Neuronal stem cell (in vitro differentiated cells): ENCODE results near the gene MEGF8.

Source experiments
- DNase-seq: peaks from one replicate; pipeline ENCODE4 v3.0.0-alpha.2; 2013; ENCODE audit warnings: low spot score
- H2AFZ ChIP-seq: one replicate; pipeline ENCODE4 v1.6.1; 2013; ENCODE audit warnings: mild to moderate bottlenecking, low read length, inconsistent platforms
- H2AK5ac ChIP-seq: 2 replicates; pipeline ENCODE4 v1.6.1; 2013; ENCODE audit warnings: low read depth, mild to moderate bottlenecking, inconsistent platforms, low read length, moderate library complexity, mixed read lengths
- H2BK120ac ChIP-seq: 2 replicates; pipeline ENCODE4 v1.6.1; 2013; ENCODE audit warnings: low read depth, mild to moderate bottlenecking, inconsistent platforms, low read length, moderate library complexity, mixed read lengths
- H2BK12ac ChIP-seq: one replicate; pipeline ENCODE4 v1.6.1; 2013; ENCODE audit warnings: low read length, inconsistent platforms
- H2BK15ac ChIP-seq: 2 replicates; pipeline ENCODE4 v1.6.1; 2013; ENCODE audit warnings: mild to moderate bottlenecking, low read length, inconsistent platforms, mixed read lengths
- H2BK5ac ChIP-seq: one replicate; pipeline ENCODE4 v1.6.1; 2013; ENCODE audit warnings: inconsistent platforms, mild to moderate bottlenecking, low read length, moderate library complexity
- H3K14ac ChIP-seq: one replicate; pipeline ENCODE4 v1.6.1; 2013; ENCODE audit warnings: low read length, inconsistent platforms
- H3K18ac ChIP-seq: 2 replicates; pipeline ENCODE4 v1.6.1; 2013; ENCODE audit warnings: low read length, inconsistent platforms
- H3K23ac ChIP-seq: 2 replicates; pipeline ENCODE4 v1.6.1; 2013; ENCODE audit warnings: low read depth, mild to moderate bottlenecking, mixed read lengths, low read length, inconsistent platforms; ENCODE audit not compliant: poor library complexity
- H3K27ac ChIP-seq: replicated peaks from 3 replicates; pipeline ENCODE4 v1.5.1; 2013; ENCODE audit warnings: low read length, inconsistent platforms
- H3K27me3 ChIP-seq, 3 experiments: 2 replicates each; pipeline ENCODE4 v1.6.1; 2013; ENCODE audit warnings: low read length in 3 of 3, mild to moderate bottlenecking in 2 of 3, inconsistent platforms in 1 of 3, low read depth in 1 of 3, mixed read lengths in 1 of 3, moderate library complexity in 1 of 3; ENCODE audit not compliant: control insufficient read depth in 3 of 3, insufficient read depth in 3 of 3
- H3K36me3 ChIP-seq, 2 donors: replicated peaks in 1 of 2; 2 replicates each; pipeline ENCODE4 v1.6.1; 2013; ENCODE audit warnings: low read length in 2 of 2; ENCODE audit not compliant: control insufficient read depth in 2 of 2, insufficient read depth in 2 of 2
- H3K4ac ChIP-seq: 2 replicates; pipeline ENCODE4 v1.6.1; 2013; ENCODE audit warnings: inconsistent platforms, mild to moderate bottlenecking, low read length, moderate library complexity
- H3K4me1 ChIP-seq, 2 donors: 1 replicate in 1 of 2; 2 replicates in 1 of 2; pipeline ENCODE4 v1.6.1; 2013; ENCODE audit warnings: low read length in 2 of 2, low read depth in 1 of 2; ENCODE audit not compliant: control insufficient read depth in 2 of 2, insufficient read depth in 1 of 2
- H3K4me2 ChIP-seq: one replicate; pipeline ENCODE4 v1.6.1; 2013; ENCODE audit warnings: mild to moderate bottlenecking, low read length, inconsistent platforms; ENCODE audit not compliant: insufficient read depth, poor library complexity, severe bottlenecking
- H3K4me3 ChIP-seq, 2 donors: 2 replicates each; pipeline ENCODE4 v1.5.1; 2013; ENCODE audit warnings: low read length in 2 of 2, mild to moderate bottlenecking in 2 of 2, inconsistent platforms in 1 of 2, moderate library complexity in 1 of 2
- H3K79me1 ChIP-seq: one replicate; pipeline ENCODE4 v1.6.1; 2013; ENCODE audit warnings: low read depth, mild to moderate bottlenecking, inconsistent platforms, low read length, moderate library complexity
- H3K9ac ChIP-seq: one replicate; pipeline ENCODE4 v1.6.1; 2013; ENCODE audit warnings: mild to moderate bottlenecking, low read depth, low read length, inconsistent platforms; ENCODE audit not compliant: poor library complexity
- H3K9me3 ChIP-seq, 2 donors: replicated peaks in 1 of 2; 2 replicates each; pipeline versions ENCODE3 to v1.6.1; 2013; ENCODE audit warnings: low read length in 2 of 2, mild to moderate bottlenecking in 2 of 2, inconsistent platforms in 1 of 2, low read depth in 1 of 2, mixed read lengths in 1 of 2, moderate library complexity in 1 of 2; ENCODE audit not compliant: control insufficient read depth in 2 of 2, insufficient read depth in 1 of 2
- H4K8ac ChIP-seq: one replicate; pipeline ENCODE4 v1.6.1; 2013; ENCODE audit warnings: low read depth, mild to moderate bottlenecking, inconsistent platforms, low read length, moderate library complexity
- H4K91ac ChIP-seq: one replicate; pipeline ENCODE4 v1.6.1; 2013; ENCODE audit warnings: low read length, low read depth, mild to moderate bottlenecking, inconsistent platforms; ENCODE audit not compliant: poor library complexity
- WGBS, 2 donors: extraction: QIAGEN DNeasy Blood & Tissue Kit; methylation state at CpG; one replicate each; pipeline ENCODE4 v1.1.7; 2013; ENCODE audit warnings: missing lambda C conversion rate in 2 of 2, mixed read lengths in 1 of 2; ENCODE audit not compliant: insufficient read length in 2 of 2, insufficient replicate concordance in 1 of 2; ENCODE audit errors: extremely low coverage in 2 of 2; 5-methylcytosine and 5-hydroxymethylcytosine counted together

The MEGF8 gene

DNA sequence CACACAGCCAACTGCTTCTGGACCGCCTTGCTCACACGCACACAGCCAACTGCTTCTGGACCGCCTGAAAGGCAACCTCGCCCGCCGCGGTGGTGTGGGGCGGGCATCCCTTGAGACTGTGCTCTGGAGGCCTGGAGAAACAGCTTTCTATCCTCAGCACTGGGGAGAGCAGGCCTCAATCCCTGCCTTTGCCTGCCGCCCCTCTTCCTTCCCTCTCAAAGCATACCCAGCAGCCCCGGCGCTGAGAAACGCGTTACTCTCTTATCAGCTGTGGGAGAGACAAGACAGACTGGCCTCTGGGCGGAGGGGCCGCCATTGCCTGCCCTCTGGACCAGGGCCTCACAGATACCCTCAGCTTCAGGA, 98.9 kb downstream of the MEGF8 start:
- WGBS, 2 donors, result no CpG with 5 or more reads among the region's 15 CpGs
- Histone ChIP-seq H3K18ac (peak overlapping the region; percentile 90), H2BK12ac (peak overlapping the region; percentile 53), H4K91ac (peak overlapping the region; percentile 34), H3K79me1 (peaks cover 3% of the 10 kb centered on the region), H3K14ac (peak overlapping the region; percentile 1), H2BK120ac (no peak overlapping the region), H3K4ac (peak overlapping the region; percentile 58), H3K4me2 (no peak overlapping the region), H3K9me3 (peaks cover 0 to 6% of the 10 kb centered on the region in 2 donors), H3K4me1 (peaks cover 15 to 20% of the 10 kb centered on the region in 2 donors), H2BK15ac (peak overlapping the region; percentile 89), H2AFZ (peak overlapping the region; percentile 96), H2BK5ac (no peak overlapping the region), H3K27me3 (peaks cover 0 to 13% (median 0%) of the 10 kb centered on the region in 3 experiments), H4K8ac (no peak overlapping the region), H3K27ac (peak overlapping the region; percentile 86), H3K23ac (peak overlapping the region; percentile 29), H3K4me3 (no peak overlapping the region), H2AK5ac (peak overlapping the region; percentile 97), H3K9ac (no peak overlapping the region), H3K36me3 (peaks cover under 1 to 4% of the 10 kb centered on the region in 2 donors)
- DNase-seq, result no peak

GRCh38 chr19:42424712-42425131, 99.3 kb downstream of the MEGF8 start:
- no peak overlapping the region for H4K8ac ChIP-seq
- H3K4me1 ChIP-seq, result peaks cover 15 to 19% of the 10 kb centered on the region in 2 donors
- H3K4me2 ChIP-seq, result no peak overlapping the region
- H3K9ac ChIP-seq, result no peak overlapping the region
- H3K4me3 ChIP-seq, result no peak overlapping the region
- WGBS, 2 donors, result no CpG with 5 or more reads among the region's 13 CpGs
- DNase-seq, result no peak
- peak overlapping the region; percentile 90 for H3K18ac ChIP-seq
- H3K9me3 ChIP-seq, result peaks cover 0 to 6% of the 10 kb centered on the region in 2 donors
- H3K27me3 ChIP-seq, result peaks cover 0 to 13% (median 0%) of the 10 kb centered on the region in 3 experiments
- H2AK5ac ChIP-seq, result peak overlapping the region; percentile 97
- H3K27ac ChIP-seq, result no peak overlapping the region
- H3K4ac ChIP-seq, result peak overlapping the region; percentile 58
- no peak overlapping the region for H2BK120ac ChIP-seq
- peak overlapping the region; percentile 34 for H4K91ac ChIP-seq
- peak overlapping the region; percentile 93 for H2BK15ac ChIP-seq
- peak overlapping the region; percentile 96 for H2AFZ ChIP-seq
- H2BK5ac ChIP-seq, result no peak overlapping the region
- H3K23ac ChIP-seq, result peak overlapping the region; percentile 29
- H3K14ac ChIP-seq, result no peak overlapping the region
- H2BK12ac ChIP-seq, result peak overlapping the region; percentile 79
- peaks cover 0 to 4% of the 10 kb centered on the region in 2 donors for H3K36me3 ChIP-seq
- H3K79me1 ChIP-seq, result peaks cover 3% of the 10 kb centered on the region

DNA sequence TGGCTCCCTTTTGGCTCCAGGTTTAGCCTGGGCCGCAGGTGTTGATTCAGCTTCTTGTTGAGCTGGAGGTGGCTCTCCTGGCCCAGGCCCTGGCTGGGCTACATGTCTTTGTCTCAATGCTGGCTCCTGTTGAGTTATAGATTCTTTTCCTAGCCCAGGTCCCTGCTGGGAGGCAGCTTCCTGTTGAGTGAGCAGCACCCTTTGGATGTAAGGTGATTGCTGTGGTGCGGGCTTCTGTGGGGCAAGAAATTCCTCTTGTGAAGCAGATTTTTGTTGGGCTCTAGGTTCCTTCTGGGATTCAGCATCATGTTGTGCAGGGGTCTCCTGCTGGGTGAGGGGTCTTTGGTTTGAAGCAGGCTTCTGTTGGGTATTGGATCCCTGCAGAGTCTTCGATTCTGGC, 101.2 kb downstream of the MEGF8 start:
- no peak overlapping the region for H3K4ac ChIP-seq
- H3K4me2 ChIP-seq, result no peak overlapping the region
- no peak overlapping the region for H2AFZ ChIP-seq
- no peaks in the 10 kb centered on the region for H3K36me3 ChIP-seq
- H3K9me3 ChIP-seq, result peaks cover 0 to 6% of the 10 kb centered on the region in 2 donors
- no peak overlapping the region for H3K23ac ChIP-seq
- H2BK12ac ChIP-seq, result no peak overlapping the region
- H3K27ac ChIP-seq, result no peak overlapping the region
- H2AK5ac ChIP-seq, result no peak overlapping the region
- H3K27me3 ChIP-seq, result peaks cover 0 to 13% (median 0%) of the 10 kb centered on the region in 3 experiments
- H3K18ac ChIP-seq, result no peak overlapping the region
- H3K4me1 ChIP-seq, result peaks cover 10 to 17% of the 10 kb centered on the region in 2 donors
- no peak overlapping the region for H2BK120ac ChIP-seq
- H4K8ac ChIP-seq, result no peak overlapping the region
- no peak overlapping the region for H2BK5ac ChIP-seq
- H3K79me1 ChIP-seq, result no peaks in the 10 kb centered on the region
- no peak overlapping the region for H3K14ac ChIP-seq
- H4K91ac ChIP-seq, result no peak overlapping the region
- no peak overlapping the region for H2BK15ac ChIP-seq
- WGBS, 2 donors, result no CpG with 5 or more reads among the region's 3 CpGs
- no peak overlapping the region for H3K9ac ChIP-seq
- DNase-seq, result no peak
- H3K4me3 ChIP-seq, result no peak overlapping the region

GRCh38 chr19:42427313-42427712, 101.9 kb downstream of the MEGF8 start, which contains the start of gene LIPE:
TSS of gene LIPE (minus strand) at chr19:42427388. CDS start at chr19:42427149, 239 bp downstream.
- H3K18ac ChIP-seq, result no peak within 1 kb of the TSS
- WGBS, 2 donors, result no CpG with 5 or more reads among the region's 4 CpGs
- no peak within 1 kb of the TSS for H3K4me3 ChIP-seq
- H3K79me1 ChIP-seq, result no peaks in the 10 kb centered on the region
- no peak within 1 kb of the TSS for H3K14ac ChIP-seq
- peaks cover 0 to 11% (median 0%) of the 10 kb centered on the region in 3 experiments for H3K27me3 ChIP-seq
- peak within 1 kb of the TSS; percentile 8 for H2BK12ac ChIP-seq
- no peak within 1 kb of the TSS for H3K27ac ChIP-seq
- H2AFZ ChIP-seq, result no peak within 1 kb of the TSS
- H2BK120ac ChIP-seq, result no peak within 1 kb of the TSS
- no peak for DNase-seq
- H3K9me3 ChIP-seq, result peaks cover 0 to 6% of the 10 kb centered on the region in 2 donors
- H3K4me2 ChIP-seq, result no peak within 1 kb of the TSS
- no peak within 1 kb of the TSS for H4K91ac ChIP-seq
- H2BK15ac ChIP-seq, result no peak within 1 kb of the TSS
- H3K9ac ChIP-seq, result no peak within 1 kb of the TSS
- no peak within 1 kb of the TSS for H2BK5ac ChIP-seq
- no peak within 1 kb of the TSS for H3K23ac ChIP-seq
- no peak within 1 kb of the TSS for H3K4ac ChIP-seq
- no peaks in the 10 kb centered on the region for H3K36me3 ChIP-seq
- H3K4me1 ChIP-seq, result peaks cover 6 to 13% of the 10 kb centered on the region in 2 donors
- no peak within 1 kb of the TSS for H4K8ac ChIP-seq
- no peak within 1 kb of the TSS for H2AK5ac ChIP-seq
